ENCODE results near the gene CCNL2. TPM values are rescaled to one million over a fixed set of nuclear protein-coding genes. Genes with fewer than 3 reads are reported as not detected.
A peak's percentile ranks its signal among the peaks of the same experiment; 100 is the strongest.

Gene CCNL2
- total and polyA plus RNA-seq, 2 experiments from 2014 or later = 230 to 301 TPM

GRCh38 chr1:1347026-1347595, 52.0 kb downstream of the CCNL2 start:
- H3K9me3 ChIP-seq (ENCODE audit: low read depth) = no peaks in the 10 kb centered on the region
- DNase-seq (ENCODE audit: low read depth in 1 of 2, low spot score in 1 of 2) = no peak
- H3K4me1 ChIP-seq (ENCODE audit: low read depth) = peaks cover 5% of the 10 kb centered on the region
- no peaks in the 10 kb centered on the region for H3K36me3 ChIP-seq
- TF ChIP-seq CTCF (IDR thresholded peaks at IDR 0.05; ENCODE audit: low read depth, low read length) = no peak
- no peaks in the 10 kb centered on the region for H3K27me3 ChIP-seq
- H3K27ac ChIP-seq = no peak overlapping the region
- H3K4me3 ChIP-seq = no peak overlapping the region

GRCh38 chr1:1346501-1346890, 52.6 kb downstream of the CCNL2 start:
- Histone ChIP-seq H3K4me1 (ENCODE audit: low read depth) (peaks cover under 1% of the 10 kb centered on the region), H3K9me3 (ENCODE audit: low read depth) (no peaks in the 10 kb centered on the region), H3K27me3 (no peaks in the 10 kb centered on the region), H3K27ac (no peak overlapping the region), H3K36me3 (no peaks in the 10 kb centered on the region), H3K4me3 (no peak overlapping the region)
- no peak for DNase-seq (ENCODE audit: low read depth in 1 of 2, low spot score in 1 of 2)
- TF ChIP-seq CTCF (IDR thresholded peaks at IDR 0.05; ENCODE audit: low read depth, low read length) = no peak

GRCh38 chr1:1345860-1346500, 53.2 kb downstream of the CCNL2 start:
- no peaks in the 10 kb centered on the region for H3K9me3 ChIP-seq (ENCODE audit: low read depth)
- no peak for DNase-seq (ENCODE audit: low read depth in 1 of 2, low spot score in 1 of 2)
- no peak for TF ChIP-seq CTCF (IDR thresholded peaks at IDR 0.05; ENCODE audit: low read depth, low read length)
- H3K27ac ChIP-seq = no peak overlapping the region
- no peaks in the 10 kb centered on the region for H3K4me1 ChIP-seq (ENCODE audit: low read depth)
- no peak overlapping the region for H3K4me3 ChIP-seq
- no peaks in the 10 kb centered on the region for H3K27me3 ChIP-seq
- H3K36me3 ChIP-seq = no peaks in the 10 kb centered on the region

GRCh38 chr1:1345384-1345783, 53.8 kb downstream of the CCNL2 start:
- Histone ChIP-seq H3K27ac (no peak overlapping the region), H3K4me3 (no peak overlapping the region), H3K27me3 (no peaks in the 10 kb centered on the region), H3K9me3 (ENCODE audit: low read depth) (no peaks in the 10 kb centered on the region), H3K4me1 (ENCODE audit: low read depth) (no peaks in the 10 kb centered on the region), H3K36me3 (no peaks in the 10 kb centered on the region)
- TF ChIP-seq CTCF (IDR thresholded peaks at IDR 0.05; ENCODE audit: low read depth, low read length) = peak; percentile 3
- no peak for DNase-seq (ENCODE audit: low read depth in 1 of 2, low spot score in 1 of 2)

GRCh38 chr1:1344655-1345361, 54.3 kb downstream of the CCNL2 start:
- no peaks in the 10 kb centered on the region for H3K27me3 ChIP-seq
- no peaks in the 10 kb centered on the region for H3K9me3 ChIP-seq (ENCODE audit: low read depth)
- H3K27ac ChIP-seq = no peak overlapping the region
- DNase-seq (ENCODE audit: low read depth in 1 of 2, low spot score in 1 of 2) = peak in 1 of 2 donors; percentile 50
- no peak overlapping the region for H3K4me3 ChIP-seq
- no peaks in the 10 kb centered on the region for H3K4me1 ChIP-seq (ENCODE audit: low read depth)
- H3K36me3 ChIP-seq = no peaks in the 10 kb centered on the region
- peak; percentile 54 for TF ChIP-seq CTCF (IDR thresholded peaks at IDR 0.05; ENCODE audit: low read depth, low read length)

All from cardiac muscle cell (in vitro differentiated cells and primary cell).